Parathyroid adenoma (tissue), 2 donors: ENCODE results near the gene GPR176.
A peak's percentile ranks its signal among the peaks of the same experiment; 100 is the strongest.

Experiments
- H2AFZ ChIP-seq: fragments of 300-600 bp; sonication (generic); one replicate; pipeline ENCODE4 v1.7.0; 2017; ENCODE audit warnings: antibody characterized with exemption, mild to moderate bottlenecking
- H3K27ac ChIP-seq: fragments of 300-600 bp; sonication (generic); one replicate; pipeline ENCODE4 v1.7.0; 2017
- H3K27me3 ChIP-seq: fragments of 300-600 bp; sonication (generic); one replicate; pipeline ENCODE4 v1.7.0; 2017; ENCODE audit warnings: low read length; ENCODE audit not compliant: control insufficient read depth, insufficient read depth
- H3K36me3 ChIP-seq: fragments of 300-600 bp; sonication (generic); one replicate; pipeline ENCODE4 v1.7.0; 2017; ENCODE audit warnings: low read length; ENCODE audit not compliant: control insufficient read depth, insufficient read depth
- H3K4me1 ChIP-seq: fragments of 300-600 bp; sonication (generic); one replicate; pipeline ENCODE4 v1.7.0; 2017; ENCODE audit warnings: control low read depth
- H3K4me2 ChIP-seq: fragments of 300-600 bp; sonication (generic); one replicate; pipeline ENCODE4 v1.7.0; 2017; ENCODE audit warnings: low read length
- H3K4me3 ChIP-seq: fragments of 300-600 bp; sonication (generic); one replicate; pipeline ENCODE4 v1.7.0; 2017; ENCODE audit warnings: low read depth, low read length
- H3K79me2 ChIP-seq: fragments of 300-600 bp; sonication (generic); one replicate; pipeline ENCODE4 v1.7.0; 2017; ENCODE audit warnings: control low read depth
- H3K9ac ChIP-seq: fragments of 300-600 bp; sonication (generic); one replicate; pipeline ENCODE4 v1.7.0; 2017; ENCODE audit warnings: mild to moderate bottlenecking
- H3K9me3 ChIP-seq: fragments of 300-600 bp; sonication (generic); one replicate; pipeline ENCODE4 v1.7.0; 2017; ENCODE audit warnings: low read length; ENCODE audit not compliant: control insufficient read depth
- CTCF ChIP-seq: fragments of 300-600 bp; sonication (generic); IDR thresholded peaks from one replicate; pipeline ENCODE4 v1.7.0; 2017; ENCODE audit warnings: antibody characterized with exemption, mild to moderate bottlenecking
- donor health status: primary hyperparathyroidism.

Gene GPR176

GRCh38 chr15:39918688-39919385, 1.2 kb downstream of the GPR176 start:
- Histone ChIP-seq H3K4me2 (peak overlapping the region; percentile 13), H3K79me2 (no peaks in the 10 kb centered on the region), H3K4me1 (no peaks in the 10 kb centered on the region), H2AFZ (no peak overlapping the region), H3K27me3 (no peaks in the 10 kb centered on the region), H3K36me3 (no peaks in the 10 kb centered on the region), H3K27ac (no peak overlapping the region), H3K4me3 (no peak overlapping the region), H3K9me3 (no peaks in the 10 kb centered on the region), H3K9ac (no peak overlapping the region)
- TF ChIP-seq CTCF = no peak

GRCh38 chr15:39914977-39915376, 5.1 kb downstream of the GPR176 start:
- no peak overlapping the region for H3K4me3 ChIP-seq
- no peaks in the 10 kb centered on the region for H3K9me3 ChIP-seq
- no peak for TF ChIP-seq CTCF
- no peaks in the 10 kb centered on the region for H3K27me3 ChIP-seq
- no peak overlapping the region for H3K27ac ChIP-seq
- no peak overlapping the region for H2AFZ ChIP-seq
- no peak overlapping the region for H3K9ac ChIP-seq
- no peaks in the 10 kb centered on the region for H3K4me1 ChIP-seq
- no peaks in the 10 kb centered on the region for H3K36me3 ChIP-seq
- no peak overlapping the region for H3K4me2 ChIP-seq
- no peaks in the 10 kb centered on the region for H3K79me2 ChIP-seq

- Histone ChIP-seq H3K9ac (no peak overlapping the region), H3K4me2 (no peak overlapping the region), H2AFZ (no peak overlapping the region), H3K27ac (no peak overlapping the region), H3K27me3 (no peaks in the 10 kb centered on the region), H3K4me3 (no peak overlapping the region), H3K4me1 (no peaks in the 10 kb centered on the region), H3K36me3 (no peaks in the 10 kb centered on the region), H3K79me2 (no peaks in the 10 kb centered on the region), H3K9me3 (no peaks in the 10 kb centered on the region)
- no peak for TF ChIP-seq CTCF
These were observed 11.1 kb downstream of the GPR176 start for GRCh38 chr15:39909007-39909406.

GRCh38 chr15:39908186-39908585, 11.9 kb downstream of the GPR176 start:
- no peak for TF ChIP-seq CTCF
- H3K9me3 ChIP-seq = no peaks in the 10 kb centered on the region
- no peak overlapping the region for H3K27ac ChIP-seq
- H3K79me2 ChIP-seq = no peaks in the 10 kb centered on the region
- no peak overlapping the region for H3K4me2 ChIP-seq
- H2AFZ ChIP-seq = no peak overlapping the region
- H3K36me3 ChIP-seq = no peaks in the 10 kb centered on the region
- H3K9ac ChIP-seq = no peak overlapping the region
- H3K4me3 ChIP-seq = no peak overlapping the region
- H3K4me1 ChIP-seq = no peaks in the 10 kb centered on the region
- no peaks in the 10 kb centered on the region for H3K27me3 ChIP-seq

GRCh38 chr15:39907216-39907615, 12.8 kb downstream of the GPR176 start:
- Histone ChIP-seq H2AFZ (no peak overlapping the region), H3K27me3 (no peaks in the 10 kb centered on the region), H3K4me1 (no peaks in the 10 kb centered on the region), H3K27ac (no peak overlapping the region), H3K4me2 (no peak overlapping the region), H3K9ac (no peak overlapping the region), H3K4me3 (no peak overlapping the region), H3K36me3 (no peaks in the 10 kb centered on the region), H3K9me3 (no peaks in the 10 kb centered on the region), H3K79me2 (no peaks in the 10 kb centered on the region)
- TF ChIP-seq CTCF = no peak
